NCI-H748 treated with DMSO at 0.1 percent for 48 hours (cell line): ENCODE measurements around the gene HSF5.
A peak's percentile ranks its signal among the peaks of the same experiment; 100 is the strongest.
"Not testable (repeated sequence)": the region's sequence is repeated elsewhere in the genome, so short reads cannot be mapped to it uniquely, and the experiment has no call there.

Experiments used
- DNase-seq: peaks from one replicate; lab custom pipeline; 2025; lab: John Stamatoyannopoulos, UW

Gene HSF5

DNA sequence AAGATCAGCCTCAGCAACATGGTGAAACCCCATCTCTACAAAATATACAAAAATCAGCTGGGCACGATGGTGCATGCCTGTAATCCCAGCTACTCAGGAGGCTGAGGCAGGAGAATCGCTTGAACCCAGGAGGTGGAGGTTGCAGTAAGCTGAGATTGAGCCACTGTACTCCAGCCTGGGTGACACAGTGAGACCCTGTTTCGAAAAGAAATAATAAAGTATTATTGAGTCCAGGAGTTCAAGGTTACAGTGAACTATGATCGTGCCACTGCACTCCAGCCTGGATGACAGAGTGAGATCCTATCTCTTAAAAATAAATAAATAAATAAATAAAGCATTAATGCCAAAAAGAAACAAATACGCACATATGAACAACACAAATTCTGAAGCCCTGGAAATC lies 6.4 kb downstream of the HSF5 start:
- DNase-seq: not testable (repeated sequence)

DNA sequence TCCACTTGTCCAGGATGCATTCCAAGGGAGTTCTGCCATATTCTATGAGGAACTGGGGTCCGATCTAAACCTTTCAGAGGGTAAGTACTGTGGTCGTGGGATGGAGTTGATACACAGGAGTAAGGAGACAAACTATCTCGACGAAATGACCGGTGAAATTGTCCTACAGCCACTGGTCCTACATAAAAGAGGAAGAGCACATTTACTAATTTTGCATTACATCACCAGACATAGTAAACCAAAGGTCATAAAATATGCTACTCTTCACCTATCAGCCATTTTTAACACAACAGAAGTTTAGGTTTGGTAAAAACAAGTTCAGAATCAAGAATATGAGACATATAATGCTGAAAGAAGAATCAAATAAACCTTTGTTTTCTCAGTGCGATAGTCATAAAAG lies 8.1 kb downstream of the HSF5 start:
- DNase-seq: no peak

DNA sequence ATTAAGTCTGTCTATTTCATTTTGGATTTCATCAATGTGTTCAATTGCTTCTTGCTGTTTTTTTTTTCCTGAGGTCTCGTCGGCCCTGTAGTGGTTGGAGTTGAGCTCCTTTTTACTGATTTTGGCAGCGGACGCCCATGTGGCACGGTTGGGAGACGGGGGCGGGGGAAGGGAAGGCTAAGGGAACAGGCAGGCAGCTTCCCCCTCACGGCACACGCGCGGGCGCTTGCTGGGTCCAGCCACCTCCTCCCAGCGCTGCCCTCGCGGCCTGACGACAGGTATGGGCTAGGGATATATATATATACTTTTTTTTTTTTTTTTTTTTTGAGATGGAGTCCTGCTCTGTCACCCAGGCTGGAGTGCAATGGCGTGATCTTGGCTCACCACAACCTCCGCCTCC lies 11.4 kb downstream of the HSF5 start:
- no peak for DNase-seq

DNA sequence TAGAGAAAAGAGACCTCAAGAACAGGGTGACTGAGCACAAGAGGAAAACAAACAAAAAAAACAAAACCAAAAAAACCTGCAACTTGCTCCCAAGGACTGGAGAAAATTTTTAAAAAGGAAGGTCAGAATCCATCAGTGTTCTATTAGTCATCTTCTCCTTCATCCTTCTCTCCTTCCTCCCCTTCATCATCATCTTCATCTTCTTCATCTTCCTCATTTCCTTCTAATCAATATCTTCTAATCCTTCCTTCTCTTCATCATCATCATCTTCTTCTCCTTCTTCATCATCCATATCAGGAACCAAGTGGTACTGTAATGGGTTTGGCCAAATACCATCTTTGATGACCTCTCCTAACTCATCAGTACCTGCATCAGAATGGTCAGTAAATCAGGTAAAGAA lies 12.2 kb downstream of the HSF5 start:
- no peak for DNase-seq

- no peak for DNase-seq
These were observed 17.9 kb downstream of the HSF5 start for GRCh38 chr17:58470356-58470755.

- no peak for DNase-seq
These were observed 19.3 kb downstream of the HSF5 start for GRCh38 chr17:58468944-58469343.

DNA sequence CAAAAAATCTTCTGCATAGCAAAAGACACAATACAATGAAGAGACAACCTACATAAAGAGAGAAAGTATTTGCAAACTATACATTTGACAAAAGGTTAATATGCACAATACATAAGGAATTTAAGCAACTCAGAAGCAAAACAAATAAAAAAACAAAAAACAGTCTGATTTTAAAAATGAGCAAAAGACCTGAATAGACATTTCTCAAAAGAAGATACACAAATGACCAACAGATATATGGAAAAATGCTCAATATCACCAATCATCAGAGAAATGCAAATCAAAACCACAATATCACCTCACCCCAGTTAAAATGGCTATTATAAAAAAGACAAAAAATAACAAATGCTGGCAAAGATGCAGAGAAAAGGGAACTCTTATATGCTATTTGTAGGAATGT lies 32.7 kb downstream of the HSF5 start:
- DNase-seq: no peak

- no peak for DNase-seq
These were observed 35.5 kb downstream of the HSF5 start for GRCh38 chr17:58452738-58453137.

- peak; percentile 18 for DNase-seq
These were observed 40.9 kb downstream of the HSF5 start for GRCh38 chr17:58447039-58447975.

GRCh38 chr17:58446086-58446485 lies 42.1 kb downstream of the HSF5 start:
- no peak for DNase-seq

DNA sequence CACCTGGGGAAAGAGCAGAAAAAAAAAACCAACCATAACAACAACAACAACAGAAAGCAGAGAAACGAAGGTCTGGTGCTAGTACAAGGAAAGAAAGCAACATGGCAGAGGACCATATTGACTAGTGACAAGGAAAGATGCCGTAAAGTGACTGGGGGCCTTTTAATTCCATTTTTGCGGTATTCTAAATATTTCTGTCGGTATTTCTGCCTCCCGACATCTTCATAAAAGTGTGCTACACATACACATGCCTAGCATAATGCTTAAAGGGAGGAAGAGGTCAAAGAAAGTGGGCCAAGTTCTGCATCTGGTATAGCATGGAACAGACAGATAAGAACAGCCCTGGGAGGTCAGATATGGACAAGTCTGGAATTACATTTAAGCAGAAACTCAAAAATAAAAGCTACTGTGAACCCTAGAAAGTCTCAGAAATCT lies 51.4 kb downstream of the HSF5 start:
- DNase-seq: no peak

DNA sequence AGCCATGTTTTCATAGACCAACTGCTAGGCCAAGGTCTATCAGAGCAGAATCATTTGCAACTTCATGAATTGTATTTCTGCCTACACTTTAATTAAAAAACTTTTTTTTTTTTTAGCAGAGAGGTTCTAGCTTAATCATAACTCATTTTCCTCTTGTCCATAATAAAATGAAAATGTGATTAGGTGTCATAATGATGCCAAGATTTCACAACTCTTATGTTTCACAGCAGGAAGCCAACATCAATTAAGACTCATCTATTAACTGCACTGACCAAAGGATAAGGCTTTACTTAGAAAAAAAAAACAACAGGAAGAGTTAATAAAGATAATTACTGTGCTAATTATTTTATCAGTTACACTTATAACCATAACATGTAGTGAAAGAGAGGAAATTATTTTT lies 52.0 kb downstream of the HSF5 start:
- no peak for DNase-seq

DNA sequence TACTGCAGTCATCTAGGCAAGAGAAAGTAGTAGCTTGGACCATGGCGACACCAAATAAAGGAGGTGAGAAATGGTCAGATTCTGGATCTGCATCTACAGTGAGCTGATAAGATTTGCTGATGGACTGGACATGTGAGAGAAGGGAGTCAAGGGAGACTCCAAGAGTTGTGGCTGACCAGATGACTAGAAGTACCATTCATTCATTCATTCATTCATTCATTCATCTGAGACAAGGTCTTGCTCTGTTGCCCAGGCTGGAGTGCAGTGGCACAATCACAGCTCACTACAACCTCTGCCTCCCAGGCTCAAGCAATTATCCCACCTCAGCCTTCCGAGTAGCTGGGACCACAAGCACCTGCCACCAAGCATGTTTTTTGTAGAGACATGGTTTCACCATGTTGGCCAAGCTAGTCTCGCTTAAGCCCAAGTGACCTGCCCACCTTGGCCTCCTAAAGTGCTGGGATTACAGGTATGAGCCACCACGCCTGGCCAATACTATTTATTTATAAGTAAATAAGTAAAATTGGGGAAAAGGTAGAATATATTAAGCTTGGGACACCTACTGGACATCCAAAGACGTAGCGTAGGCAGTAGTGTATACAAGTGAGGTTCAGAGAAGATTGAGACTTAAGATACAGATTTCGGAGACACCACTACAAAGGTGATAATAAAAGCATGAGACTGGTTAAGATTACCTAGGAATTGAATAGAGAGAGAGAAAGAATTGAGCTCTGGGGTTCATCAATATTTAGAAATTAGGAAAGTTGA lies 55.2 kb downstream of the HSF5 start:
- no peak for DNase-seq

DNA sequence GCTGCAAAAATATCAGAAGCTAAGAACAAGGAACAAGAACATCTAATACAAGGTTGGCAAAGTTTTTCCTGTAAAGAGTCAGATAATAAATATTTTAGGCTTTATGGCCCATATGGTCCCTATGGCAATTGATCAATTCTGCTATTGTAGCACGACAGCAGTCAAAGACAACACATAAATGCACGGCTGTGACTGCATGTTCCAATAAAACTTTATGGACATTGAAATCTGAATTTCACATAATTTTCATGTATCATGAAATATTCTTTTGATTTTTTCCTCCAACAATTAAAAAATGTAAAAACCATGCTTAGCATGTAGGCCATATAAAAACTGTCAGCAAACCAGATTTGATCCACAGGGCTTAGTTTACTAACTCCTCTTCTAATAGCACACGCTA lies 60.4 kb downstream of the HSF5 start:
- no peak for DNase-seq

DNA sequence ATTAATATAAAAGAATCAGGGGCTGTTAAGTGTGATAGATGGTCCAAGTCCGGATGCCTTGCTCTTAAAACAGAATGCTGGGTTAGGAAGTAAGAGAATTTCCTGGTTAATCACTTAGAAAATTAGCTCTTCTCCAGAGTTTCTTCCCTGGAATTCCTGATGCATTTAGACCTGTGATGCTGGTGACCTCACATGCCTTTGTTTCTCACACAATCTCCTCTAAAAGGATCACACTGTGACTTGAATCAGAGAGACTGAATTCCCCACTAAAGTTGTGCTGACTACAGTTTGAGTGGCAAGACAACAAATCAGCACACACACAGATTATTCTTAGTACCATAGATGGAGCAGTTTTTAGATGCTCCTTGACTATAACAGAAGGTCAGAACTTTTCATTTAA lies 66.5 kb downstream of the HSF5 start:
- no peak for DNase-seq

DNA sequence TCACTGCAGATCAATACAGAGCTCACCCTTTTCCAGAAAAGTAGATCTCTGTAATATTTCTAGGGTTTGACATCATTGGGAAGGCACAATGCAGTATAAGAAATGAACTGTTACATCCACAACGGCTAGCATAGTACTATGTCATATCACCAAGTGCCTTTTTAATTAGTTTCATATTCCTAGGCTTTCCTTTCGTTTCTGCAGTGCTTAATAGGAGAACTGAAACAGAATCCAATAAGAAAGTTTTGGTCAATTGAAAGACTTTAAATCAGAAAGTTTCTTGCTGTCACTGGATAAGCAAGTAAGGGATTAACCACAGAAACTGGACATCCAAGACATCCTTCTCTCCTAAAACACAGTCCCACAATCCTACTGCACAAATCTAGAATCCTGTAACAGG lies 67.4 kb downstream of the HSF5 start:
- DNase-seq: no peak

DNA sequence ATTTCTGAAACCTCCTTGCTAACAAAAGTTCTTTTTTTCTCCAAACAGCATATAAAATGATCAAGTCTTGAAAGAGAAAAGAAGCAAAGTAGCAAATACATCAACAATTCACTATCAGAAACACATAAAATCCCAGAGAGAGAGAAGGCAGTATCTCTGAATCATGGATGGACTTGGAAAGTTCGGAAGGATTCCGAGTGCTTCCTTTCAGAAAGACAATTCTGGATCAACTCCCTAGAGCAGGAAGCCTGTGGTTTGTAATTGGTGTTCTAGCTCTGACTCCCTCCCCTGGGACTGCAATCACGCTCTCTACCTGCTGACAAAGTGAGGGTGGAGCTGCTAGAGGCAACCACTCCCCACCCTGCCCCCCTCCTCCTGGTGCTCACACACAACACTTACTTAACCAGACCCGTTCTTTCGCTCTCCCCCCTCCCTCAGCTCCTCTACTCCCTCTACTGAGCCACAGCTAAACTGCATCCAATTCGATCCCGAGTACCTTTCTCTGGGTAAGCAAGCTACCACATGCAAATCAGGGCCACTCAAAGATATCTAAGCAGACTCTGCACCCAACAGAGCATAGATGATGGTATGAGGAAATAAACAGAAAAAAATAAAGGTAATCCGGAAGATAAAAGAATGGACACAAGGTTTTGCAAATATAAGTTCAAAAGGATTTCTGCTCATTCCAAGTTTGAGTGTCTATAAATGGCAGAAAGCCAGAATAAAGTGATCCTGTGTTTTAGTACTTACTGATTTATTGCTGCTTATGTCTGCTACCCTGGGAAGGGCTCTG lies 70.7 kb downstream of the HSF5 start, which contains the start of gene RNF43:
Gene RNF43 (minus strand): TSS at position 235 of the 793 bp plus-strand sequence. CDS start 1,957 bp downstream, outside the sequence.
- peak; percentile 92 for DNase-seq

DNA sequence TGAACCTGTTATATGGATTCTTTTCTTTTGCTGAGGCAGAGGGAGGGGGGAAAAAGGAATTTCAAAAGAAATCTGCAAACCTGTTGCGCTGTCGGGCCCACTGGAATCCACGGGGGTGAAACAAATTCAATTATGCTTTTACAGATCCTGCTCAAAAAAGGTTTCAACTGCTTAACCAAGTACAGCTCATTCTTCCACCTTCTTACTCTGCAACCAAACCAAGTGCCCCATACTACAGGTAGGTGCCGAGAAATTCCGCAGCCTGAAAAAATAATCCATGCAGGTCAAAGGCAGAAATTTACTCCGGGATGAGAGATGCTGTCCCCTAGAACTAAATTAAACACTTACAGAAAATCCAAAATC lies 71.3 kb downstream of the HSF5 start:
- no peak for DNase-seq

GRCh38 chr17:58416396-58416795 lies 71.8 kb downstream of the HSF5 start:
- DNase-seq: no peak

- no peak for DNase-seq
These were observed 72.7 kb downstream of the HSF5 start for GRCh38 chr17:58415371-58416055.

DNA sequence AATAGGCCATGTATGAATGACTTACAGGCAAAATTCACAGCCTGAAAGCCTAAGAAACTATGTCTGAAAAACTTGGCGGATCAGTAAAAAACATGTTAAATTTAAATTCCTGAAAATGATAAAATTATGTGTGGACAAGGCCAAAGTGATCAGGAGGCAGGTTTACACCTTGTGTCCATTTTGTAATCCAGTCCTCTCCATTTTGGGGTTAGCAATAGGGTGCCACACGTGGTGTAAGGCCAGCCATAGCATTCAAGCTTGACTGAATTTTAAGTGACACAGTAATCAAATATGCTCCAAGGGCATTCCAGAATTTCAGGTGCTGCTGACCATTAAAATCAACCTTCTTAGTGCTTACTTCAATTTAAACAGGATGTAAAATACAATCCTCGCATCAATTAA lies 73.6 kb downstream of the HSF5 start:
- no peak for DNase-seq

DNA sequence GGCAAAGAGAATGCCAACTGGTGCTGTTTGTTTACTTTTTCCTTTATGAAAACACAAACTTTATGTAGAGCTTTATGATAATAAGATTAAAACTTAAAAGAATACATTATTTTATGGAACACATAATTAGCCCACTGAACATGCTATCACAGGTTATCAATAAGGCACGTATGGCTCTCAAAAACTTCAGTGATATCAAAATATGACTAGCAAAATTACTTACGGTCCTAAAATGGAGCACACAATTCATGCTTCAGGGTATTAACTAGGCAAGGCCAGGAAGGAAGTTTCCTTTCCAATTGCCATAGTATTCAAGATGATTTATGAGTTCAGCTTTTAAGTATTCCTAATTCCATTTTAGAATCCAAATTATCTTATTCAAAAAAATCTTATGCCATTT lies 74.5 kb downstream of the HSF5 start:
- no peak for DNase-seq
